OCI-LY1 (cell line): ENCODE data around the gene TEAD1.

Source experiments
- H2AFZ ChIP-seq: fragments of 200-600 bp; sonication (generic), shearing (Covaris generic); 2 replicates; pipeline ENCODE4 v1.6.0; 2014; ENCODE audit warnings: antibody characterized with exemption, mild to moderate bottlenecking, low read length
- H3F3A ChIP-seq: fragments of 200-600 bp; sonication (generic), shearing (Covaris generic); 2 replicates; pipeline ENCODE4 v1.6.0; 2014; ENCODE audit warnings: mild to moderate bottlenecking, antibody characterized with exemption, low read length, moderate library complexity; ENCODE audit not compliant: insufficient read depth
- H3K27ac ChIP-seq: fragments of 200-600 bp; sonication (generic); 2 replicates; pipeline ENCODE4 v1.5.1; 2014; ENCODE audit warnings: low read length, mixed run types, mild to moderate bottlenecking, low read depth; ENCODE audit not compliant: poor library complexity, severe bottlenecking
- H3K27me3 ChIP-seq: fragments of 200-600 bp; sonication (generic); 2 replicates; pipeline ENCODE4 v1.6.0; 2014; ENCODE audit warnings: antibody characterized with exemption, mild to moderate bottlenecking, low read length, moderate library complexity; ENCODE audit not compliant: insufficient read depth
- H3K36me3 ChIP-seq: fragments of 200-600 bp; sonication (generic); 2 replicates; pipeline ENCODE4 v1.6.1; 2014; ENCODE audit warnings: mild to moderate bottlenecking, antibody characterized with exemption, low read length, moderate library complexity, mixed read lengths; ENCODE audit not compliant: insufficient read depth
- H3K4me1 ChIP-seq: fragments of 200-600 bp; sonication (generic); 2 replicates; pipeline ENCODE4 v1.5.1; 2014; ENCODE audit warnings: mild to moderate bottlenecking, low read length, moderate library complexity; ENCODE audit not compliant: insufficient read depth, severe bottlenecking
- H3K4me2 ChIP-seq: fragments of 200-600 bp; sonication (generic), shearing (Covaris generic); 2 replicates; pipeline ENCODE4 v1.6.1; 2014; ENCODE audit warnings: low read length
- H3K4me3 ChIP-seq: fragments of 200-600 bp; sonication (generic); 2 replicates; pipeline ENCODE4 v1.5.1; 2014; ENCODE audit warnings: low read length, low read depth, mild to moderate bottlenecking, mixed read lengths; ENCODE audit not compliant: poor library complexity, severe bottlenecking
- H3K79me2 ChIP-seq: fragments of 200-600 bp; shearing (Covaris generic); 2 replicates; pipeline ENCODE4 v1.6.1; 2016; ENCODE audit warnings: mixed run types, low read length, mixed read lengths; ENCODE audit not compliant: insufficient read depth
- H3K9ac ChIP-seq: fragments of 200-600 bp; sonication (generic), shearing (Covaris generic); 2 replicates; pipeline ENCODE4 v1.6.1; 2014; ENCODE audit warnings: mild to moderate bottlenecking, low read length, mixed read lengths
- H3K9me2 ChIP-seq: fragments of 200-600 bp; sonication (generic), shearing (Covaris generic); 2 replicates; pipeline ENCODE4 v1.6.1; 2014; ENCODE audit warnings: low read depth, mild to moderate bottlenecking, low read length, mixed read lengths
- H3K9me3 ChIP-seq: fragments of 200-600 bp; shearing (Covaris generic); 2 replicates; pipeline ENCODE4 v1.6.1; 2014; ENCODE audit warnings: low read length, mixed read lengths
- H4K20me1 ChIP-seq: fragments of 200-600 bp; sonication (generic), shearing (Covaris generic); 2 replicates; pipeline ENCODE4 v1.6.0; 2016; ENCODE audit warnings: mild to moderate bottlenecking, low read length; ENCODE audit not compliant: insufficient read depth
- EZH2 ChIP-seq: fragments of 200-600 bp; sonication (generic), shearing (Covaris generic); IDR thresholded peaks from 2 replicates; pipeline ENCODE4 v1.8.0; 2017; ENCODE audit warnings: borderline replicate concordance, mixed run types, mild to moderate bottlenecking, antibody characterized with exemption, low read length, moderate library complexity, mixed read lengths
- TF ChIP-seq, protein P1 (sequence below): fragments of 200-600 bp; sonication (generic), shearing (Covaris generic); IDR thresholded peaks from 2 replicates; pipeline ENCODE4 v1.5.1; 2017; ENCODE audit warnings: mild to moderate bottlenecking, antibody characterized with exemption, low read length, moderate library complexity, mixed read lengths

TEAD1 gene

GRCh38 chr11:12762278-12762677 is 88.1 kb downstream of the TEAD1 start:
- no peaks in the 10 kb centered on the region for H3K9me3 ChIP-seq
- no peaks in the 10 kb centered on the region for H3K79me2 ChIP-seq
- no peaks in the 10 kb centered on the region for H4K20me1 ChIP-seq
- H3K9ac ChIP-seq, result no peak overlapping the region
- no peak overlapping the region for H3K4me2 ChIP-seq
- TF ChIP-seq, protein P1, sequence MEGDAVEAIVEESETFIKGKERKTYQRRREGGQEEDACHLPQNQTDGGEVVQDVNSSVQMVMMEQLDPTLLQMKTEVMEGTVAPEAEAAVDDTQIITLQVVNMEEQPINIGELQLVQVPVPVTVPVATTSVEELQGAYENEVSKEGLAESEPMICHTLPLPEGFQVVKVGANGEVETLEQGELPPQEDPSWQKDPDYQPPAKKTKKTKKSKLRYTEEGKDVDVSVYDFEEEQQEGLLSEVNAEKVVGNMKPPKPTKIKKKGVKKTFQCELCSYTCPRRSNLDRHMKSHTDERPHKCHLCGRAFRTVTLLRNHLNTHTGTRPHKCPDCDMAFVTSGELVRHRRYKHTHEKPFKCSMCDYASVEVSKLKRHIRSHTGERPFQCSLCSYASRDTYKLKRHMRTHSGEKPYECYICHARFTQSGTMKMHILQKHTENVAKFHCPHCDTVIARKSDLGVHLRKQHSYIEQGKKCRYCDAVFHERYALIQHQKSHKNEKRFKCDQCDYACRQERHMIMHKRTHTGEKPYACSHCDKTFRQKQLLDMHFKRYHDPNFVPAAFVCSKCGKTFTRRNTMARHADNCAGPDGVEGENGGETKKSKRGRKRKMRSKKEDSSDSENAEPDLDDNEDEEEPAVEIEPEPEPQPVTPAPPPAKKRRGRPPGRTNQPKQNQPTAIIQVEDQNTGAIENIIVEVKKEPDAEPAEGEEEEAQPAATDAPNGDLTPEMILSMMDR, result no peak
- TF ChIP-seq EZH2, result no peak
- no peaks in the 10 kb centered on the region for H3K36me3 ChIP-seq
- no peaks in the 10 kb centered on the region for H3F3A ChIP-seq
- no peaks in the 10 kb centered on the region for H3K9me2 ChIP-seq
- H3K27me3 ChIP-seq, result no peaks in the 10 kb centered on the region
- no peak overlapping the region for H2AFZ ChIP-seq
- no peak overlapping the region for H3K27ac ChIP-seq
- no peak overlapping the region for H3K4me3 ChIP-seq
- no peaks in the 10 kb centered on the region for H3K4me1 ChIP-seq

GRCh38 chr11:12762696-12763324 is 88.6 kb downstream of the TEAD1 start:
- Histone ChIP-seq H3K4me2 (no peak overlapping the region), H3K79me2 (no peaks in the 10 kb centered on the region), H3K4me1 (no peaks in the 10 kb centered on the region), H2AFZ (no peak overlapping the region), H3K27ac (no peak overlapping the region), H4K20me1 (no peaks in the 10 kb centered on the region), H3K4me3 (no peak overlapping the region), H3F3A (no peaks in the 10 kb centered on the region), H3K9me3 (no peaks in the 10 kb centered on the region), H3K36me3 (no peaks in the 10 kb centered on the region), H3K27me3 (no peaks in the 10 kb centered on the region), H3K9ac (no peak overlapping the region), H3K9me2 (no peaks in the 10 kb centered on the region)
- TF ChIP-seq EZH2, result no peak
- TF ChIP-seq, protein P1, result no peak

DNA sequence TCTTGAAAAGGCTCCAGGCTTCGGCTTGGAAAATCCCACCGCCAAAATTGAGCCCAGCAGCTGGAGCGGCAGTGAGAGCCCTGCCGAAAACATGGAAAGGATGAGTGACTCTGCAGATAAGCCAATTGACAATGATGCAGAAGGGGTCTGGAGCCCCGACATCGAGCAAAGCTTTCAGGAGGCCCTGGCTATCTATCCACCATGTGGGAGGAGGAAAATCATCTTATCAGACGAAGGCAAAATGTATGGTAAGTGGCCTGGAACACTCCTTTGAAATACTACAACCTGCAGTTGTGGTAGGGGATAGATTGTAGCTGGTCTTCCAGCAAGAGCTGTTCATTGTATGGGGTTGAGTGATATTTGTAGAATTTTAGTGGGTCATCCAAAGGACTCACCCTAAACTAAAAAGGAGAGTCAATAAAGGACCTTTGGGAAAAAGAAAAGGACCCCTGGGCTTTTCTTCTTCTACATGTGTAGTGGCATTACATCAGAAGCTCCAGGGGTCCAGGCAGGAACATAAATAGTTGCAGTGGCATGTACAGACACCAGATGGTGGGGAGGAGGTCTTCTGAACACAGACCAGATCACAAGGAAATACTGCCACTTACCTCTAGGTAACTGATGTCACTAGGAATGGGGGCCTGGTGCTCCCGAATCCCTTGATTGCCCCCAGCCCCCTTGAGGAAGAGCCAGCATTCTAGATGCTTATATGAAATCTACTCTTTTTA is 90.1 kb downstream of the TEAD1 start:
- Histone ChIP-seq H3K27me3 (no peaks in the 10 kb centered on the region), H3K9me3 (no peaks in the 10 kb centered on the region), H3F3A (no peaks in the 10 kb centered on the region), H3K4me3 (no peak overlapping the region), H4K20me1 (no peaks in the 10 kb centered on the region), H3K9ac (no peak overlapping the region), H3K36me3 (no peaks in the 10 kb centered on the region), H2AFZ (no peak overlapping the region), H3K4me1 (no peaks in the 10 kb centered on the region), H3K4me2 (no peak overlapping the region), H3K27ac (no peak overlapping the region), H3K9me2 (no peaks in the 10 kb centered on the region), H3K79me2 (no peaks in the 10 kb centered on the region)
- TF ChIP-seq EZH2, result no peak
- TF ChIP-seq, protein P1, result no peak
